Upper lobe of left lung (tissue), 6 donors: Measurements from ENCODE around the gene ZSCAN18. TPM values are rescaled to one million over a fixed set of nuclear protein-coding genes. Genes with fewer than 3 reads are reported as not detected.

Experiments
- ATAC-seq, 2 donors: fragments of 200-7000 bp; cut with Tn5 transposase; one replicate each; pipeline ENCODE4 v1.9.1; 2022; ENCODE audit warnings: mild to moderate bottlenecking in 2 of 2, moderate library complexity in 2 of 2; ENCODE audit not compliant: low FRiP score in 2 of 2
- DNase-seq, 2 donors: peaks; one replicate each; pipeline ENCODE4 v3.0.0-alpha.2; 2019 to 2020
- H3K27ac ChIP-seq, 4 donors: fragments of 200-600 bp; sonication (generic); one replicate each; pipeline ENCODE4 v1.5.1; 2016 to 2019
- H3K27me3 ChIP-seq, 4 donors: fragments of 200-600 bp; sonication (generic); one replicate each; pipeline ENCODE4 v1.5.1; 2017 to 2019
- H3K36me3 ChIP-seq, 4 donors: fragments of 200-600 bp; sonication (generic); one replicate each; pipeline ENCODE4 v1.5.1; 2016 to 2019
- H3K4me1 ChIP-seq, 4 donors: fragments of 200-600 bp; sonication (generic); one replicate each; pipeline ENCODE4 v1.5.1; 2018 to 2019
- H3K4me3 ChIP-seq, 4 donors: fragments of 200-600 bp; sonication (generic); one replicate each; pipeline ENCODE4 v1.5.1; 2017 to 2019; ENCODE audit warnings: mild to moderate bottlenecking in 2 of 4, moderate library complexity in 1 of 4
- H3K9me3 ChIP-seq, 4 donors: fragments of 200-600 bp; sonication (generic); one replicate each; pipeline ENCODE4 v1.5.1; 2018 to 2019
- CTCF ChIP-seq, 6 experiments: fragments of 450-650 bp in 4 of 6; fragments of 200-600 bp in 2 of 6; sonication (generic) in 2 of 6; IDR thresholded peaks; one replicate each; pipeline ENCODE4 v1.5.1; 2016 to 2019; ENCODE audit warnings: antibody characterized with exemption in 6 of 6
- EP300 ChIP-seq, 4 donors: sonication (generic); formaldehyde crosslinking; IDR thresholded peaks; one replicate each; pipeline ENCODE4 v1.5.1; 2017; ENCODE audit warnings: antibody characterized with exemption in 4 of 4, control low read depth in 2 of 4
- POLR2A ChIP-seq, 4 donors: fragments of 450-650 bp; IDR thresholded peaks; one replicate each; pipeline ENCODE4 v1.5.1; 2016 to 2017; ENCODE audit warnings: antibody characterized with exemption in 4 of 4, mild to moderate bottlenecking in 2 of 4
- POLR2AphosphoS5 ChIP-seq, 2 donors: sonication (generic); formaldehyde crosslinking; IDR thresholded peaks; one replicate each; pipeline ENCODE4 v1.5.1; 2017; ENCODE audit warnings: antibody characterized with exemption in 2 of 2
- WGBS, 2 donors: methylation state at CpG; one replicate each; pipeline ENCODE4 v1.1.5; 2017 to 2018; 5-methylcytosine and 5-hydroxymethylcytosine counted together
- total RNA-seq, 6 donors: library from RNA; depleted of rRNA in 4 of 6; stranded (reverse); fragments of >200 nt in 4 of 6; gene quantifications; one replicate each; pipeline versions ENCODE4 v1.1.0 to v1.2.1, GENCODE V29; 2016 to 2021
- donor health status: DM: no; HTN: no; CAD: no; lungs with moderate emphysema.
- donor health status: DM: no; HTN: yes; CAD: no; lungs with severe emphysema.

The ZSCAN18 gene
- total RNA-seq, 6 donors from 2014 or later, result 30.6 to 116 (median 74.1) TPM

GRCh38 chr19:58035863-58036262 lies 62.2 kb downstream of the ZSCAN18 start:
- Histone ChIP-seq H3K4me1 (peaks cover 0 to 4% (median 1%) of the 10 kb centered on the region in 4 donors), H3K4me3 (no peak overlapping the region), H3K27me3 (peaks cover 0 to 13% (median 3%) of the 10 kb centered on the region in 4 donors), H3K36me3 (no peaks in the 10 kb centered on the region), H3K9me3 (peaks cover 7 to 71% (median 42%) of the 10 kb centered on the region in 4 donors), H3K27ac (no peak overlapping the region)
- DNase-seq, result no peak
- no peak for TF ChIP-seq POLR2A (IDR thresholded peaks at IDR 0.05)
- TF ChIP-seq POLR2AphosphoS5 (IDR thresholded peaks at IDR 0.05), result no peak
- no peak for TF ChIP-seq EP300 (IDR thresholded peaks at IDR 0.05)
- TF ChIP-seq CTCF (IDR thresholded peaks at IDR 0.05), result no peak
- ATAC-seq, result no peak
- 74 to 81% methylated on average over 8 of the region's 8 CpGs for WGBS, 2 donors

GRCh38 chr19:58034477-58034793 lies 63.6 kb downstream of the ZSCAN18 start:
- peaks cover 0 to 13% (median 3%) of the 10 kb centered on the region in 4 donors for H3K27me3 ChIP-seq
- TF ChIP-seq POLR2AphosphoS5 (IDR thresholded peaks at IDR 0.05), result no peak
- TF ChIP-seq EP300 (IDR thresholded peaks at IDR 0.05), result no peak
- no peak for TF ChIP-seq CTCF (IDR thresholded peaks at IDR 0.05)
- no peak for TF ChIP-seq POLR2A (IDR thresholded peaks at IDR 0.05)
- peak overlapping the region in 1 of 4 donors; percentile 40 for H3K27ac ChIP-seq
- H3K9me3 ChIP-seq, result peaks cover 7 to 66% (median 33%) of the 10 kb centered on the region in 4 donors
- no peak for ATAC-seq
- DNase-seq, result no peak
- H3K4me3 ChIP-seq, result peak overlapping the region in 3 of 4 donors; percentile 46 to 58 (median 49)
- 9 to 13% methylated on average over 15 to 18 of the region's 20 CpGs for WGBS, 2 donors
- H3K4me1 ChIP-seq, result peaks cover 0 to 4% (median 1%) of the 10 kb centered on the region in 4 donors
- H3K36me3 ChIP-seq, result no peaks in the 10 kb centered on the region

Other genes with a start within 250 kb of the ZSCAN18 start
- 10 to 100 TPM; 12.2 to 52.4 (median 23.0) TPM for gene ZNF587, start 248.4 kb downstream of the ZSCAN18 start, total RNA-seq
- 10 to 100 TPM in 3 of 6 donors, 1 to 10 TPM in 3; 7.1 to 16.8 (median 9.4) TPM for gene ZNF814, start 209.2 kb downstream of the ZSCAN18 start, total RNA-seq
- gene ZNF417, start 181.6 kb downstream of the ZSCAN18 start, total RNA-seq, result 10 to 100 TPM in 5 of 6 donors, 1 to 10 TPM in 1; 7.3 to 24.1 (median 14.4) TPM
- gene ZNF418, start 162.8 kb downstream of the ZSCAN18 start, total RNA-seq, result 10 to 100 TPM in 2 of 6 donors, 1 to 10 TPM in 4; 3.3 to 18.0 (median 5.7) TPM
- gene ZNF256, start 150.5 kb downstream of the ZSCAN18 start, total RNA-seq, result 1 to 10 TPM; 1.1 to 4.9 (median 3.4) TPM
- 1 to 10 TPM in 3 of 6 donors, under 1 TPM in 2, not detected in 1; 0.46 to 7.7 (median 1.2) TPM for gene C19orf18, start 123.7 kb downstream of the ZSCAN18 start, total RNA-seq
- 10 to 100 TPM in 5 of 6 donors, 1 to 10 TPM in 1; 9.6 to 40.9 (median 15.4) TPM for gene ZNF606, start 95.4 kb downstream of the ZSCAN18 start, total RNA-seq
- 1 to 10 TPM in 2 of 6 donors, under 1 TPM in 1, not detected in 3; 0.61 to 2.1 (median 1.4) TPM for gene ZSCAN1, start 64.2 kb downstream of the ZSCAN18 start, total RNA-seq
- gene ZNF135, start 38.9 kb downstream of the ZSCAN18 start, total RNA-seq, result 10 to 100 TPM in 1 of 6 donors, 1 to 10 TPM in 5; 1.7 to 11.5 (median 3.4) TPM
- 10 to 100 TPM in 1 of 6 donors, 1 to 10 TPM in 5; 4.9 to 18.4 (median 7.1) TPM for gene ZNF329, start 52.6 kb upstream of the ZSCAN18 start, total RNA-seq
- gene ZNF274, start 84.8 kb upstream of the ZSCAN18 start, total RNA-seq, result 10 to 100 TPM; 19.0 to 63.9 (median 26.4) TPM
- gene ZNF544, start 130.7 kb upstream of the ZSCAN18 start, total RNA-seq, result 10 to 100 TPM; 12.8 to 36.7 (median 20.8) TPM
- gene ZNF8, start 180.7 kb upstream of the ZSCAN18 start, total RNA-seq, result 10 to 100 TPM in 1 of 6 donors, 1 to 10 TPM in 5; 4.5 to 13.6 (median 7.1) TPM
- 10 to 100 TPM; 24.3 to 50.5 (median 37.0) TPM for gene ERVK3-1, start 207.1 kb upstream of the ZSCAN18 start, total RNA-seq
- gene ZSCAN22, start 228.8 kb upstream of the ZSCAN18 start, total RNA-seq, result 1 to 10 TPM; 1.8 to 6.3 (median 3.7) TPM